Tibial nerve (tissue), 3 donors: ENCODE results near the gene SFMBT2.

Experiments
- CTCF ChIP-seq, 5 experiments: fragments of 200-600 bp in 3 of 5; fragments of 450-650 bp in 2 of 5; sonication (generic) in 3 of 5; IDR thresholded peaks; one replicate each; pipeline ENCODE4 v1.5.1; 2016 to 2019; ENCODE audit warnings: antibody characterized with exemption in 5 of 5, mild to moderate bottlenecking in 3 of 5, moderate library complexity in 2 of 5
- POLR2A ChIP-seq, 2 donors: fragments of 450-650 bp; IDR thresholded peaks; one replicate each; pipeline ENCODE4 v1.6.1; 2017; ENCODE audit warnings: antibody characterized with exemption in 2 of 2, mild to moderate bottlenecking in 2 of 2, moderate library complexity in 2 of 2

DNA sequence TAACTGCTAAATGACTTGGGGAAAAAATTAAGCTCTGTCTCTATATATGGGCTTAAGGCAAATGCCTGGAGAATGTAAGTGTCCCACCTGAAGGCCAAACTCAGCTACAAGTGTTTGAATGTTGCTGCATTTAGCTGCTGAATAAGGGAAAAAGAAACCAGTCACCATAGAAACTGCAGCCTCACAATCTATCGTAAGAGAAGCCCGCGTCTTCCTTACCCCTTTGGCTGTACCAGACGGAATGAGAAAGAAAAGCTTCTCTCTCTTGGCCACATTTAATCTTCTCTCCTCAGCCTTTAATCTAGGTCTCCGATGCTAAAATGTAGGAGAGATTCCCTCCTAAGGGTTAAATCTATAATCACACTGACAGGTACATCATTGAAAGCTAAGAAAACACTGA lies 147.2 kb downstream of the SFMBT2 start:
- no peak for TF ChIP-seq CTCF (IDR thresholded peaks at IDR 0.05)
- TF ChIP-seq POLR2A (IDR thresholded peaks at IDR 0.05), result no peak
